HG03575 (cell line): Measurements from ENCODE around the gene PIK3R5.
"Not testable (repeated sequence)": the region's sequence is repeated elsewhere in the genome, so short reads cannot be mapped to it uniquely, and the experiment has no call there.

ENCODE experiments used
- ATAC-seq: cut with Tn5 transposase; IDR thresholded peaks from one replicate; pipeline ENCODE4 v1.9.1; 2021; ENCODE audit not compliant: unreplicated experiment, insufficient number of reproducible peaks, low FRiP score; ENCODE audit errors: extremely low read depth

The PIK3R5 gene

GRCh38 chr17:8870406-8871040, 95.0 kb downstream of the PIK3R5 start:
- no peak for ATAC-seq

- ATAC-seq: no peak
Observed at GRCh38 chr17:8869114-8869815, 96.2 kb downstream of the PIK3R5 start.

- no peak for ATAC-seq
Observed at GRCh38 chr17:8868529-8868951, 97.0 kb downstream of the PIK3R5 start.

GRCh38 chr17:8868092-8868491, 97.4 kb downstream of the PIK3R5 start:
- no peak for ATAC-seq

- ATAC-seq: no peak
Observed at GRCh38 chr17:8867361-8867981, 98.0 kb downstream of the PIK3R5 start, which contains the start of gene PIK3R6. Gene PIK3R6 (minus strand): TSS chr17:8867674. CDS start chr17:8849794, 17,880 bp downstream.

GRCh38 chr17:8865811-8866210, 99.7 kb downstream of the PIK3R5 start:
- ATAC-seq: no peak

GRCh38 chr17:8865385-8865784, 100.1 kb downstream of the PIK3R5 start:
- no peak for ATAC-seq

- no peak for ATAC-seq
Observed at GRCh38 chr17:8862213-8863056, 103.1 kb downstream of the PIK3R5 start.

GRCh38 chr17:8861495-8862181, 103.9 kb downstream of the PIK3R5 start:
- no peak for ATAC-seq

GRCh38 chr17:8859804-8860430, 105.6 kb downstream of the PIK3R5 start:
- no peak for ATAC-seq

GRCh38 chr17:8859027-8859803, 106.3 kb downstream of the PIK3R5 start:
- ATAC-seq: no peak

- no peak for ATAC-seq
Observed at GRCh38 chr17:8857919-8858318, 107.6 kb downstream of the PIK3R5 start.

GRCh38 chr17:8856869-8857575, 108.5 kb downstream of the PIK3R5 start:
- no peak for ATAC-seq

- not testable (repeated sequence) for ATAC-seq
Observed at GRCh38 chr17:8856205-8856603, 109.3 kb downstream of the PIK3R5 start.

GRCh38 chr17:8855477-8856204, 109.9 kb downstream of the PIK3R5 start:
- ATAC-seq: no peak

- no peak for ATAC-seq
Observed at GRCh38 chr17:8851600-8851999, 113.9 kb downstream of the PIK3R5 start.
